Dermis microvascular lymphatic vessel endothelial cell (primary cell): ENCODE measurements around the gene CTSD. TPM values are rescaled to one million over a fixed set of nuclear protein-coding genes. Genes with fewer than 3 reads are reported as not detected.

Experiments
- DNase-seq, 2 donors: peaks; one replicate each; pipeline versions ENCODE4 v3.0.0 to v3.0.0-alpha.2; 2010; ENCODE audit warnings: low read depth in 2 of 2
- total RNA-seq: library from RNA; depleted of rRNA; stranded (reverse); fragments of >200 nt; gene quantifications from 2 replicates; pipeline ENCODE4 v1.2.1, GENCODE V29; 2014

The CTSD gene
- total RNA-seq, 1 donor from 2014 or later: 105 TPM

GRCh38 chr11:1730059-1730629, 33.6 kb downstream of the CTSD start:
- no peak for DNase-seq

DNA sequence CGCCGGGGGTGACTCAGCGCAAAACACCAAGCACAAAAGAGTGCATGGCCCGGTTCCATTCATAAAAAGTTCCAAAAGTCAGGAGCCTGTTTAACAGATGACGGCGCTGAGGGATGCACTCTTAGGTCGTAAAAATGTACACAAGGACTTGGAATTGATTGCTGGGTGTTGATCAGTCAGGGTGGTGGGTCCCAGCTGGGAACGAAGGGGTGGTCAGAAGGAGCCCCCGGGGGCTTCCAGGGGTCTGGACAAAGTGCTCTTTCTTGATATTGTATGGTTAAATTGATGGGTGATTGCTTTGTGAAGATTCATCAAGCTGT, 34.1 kb downstream of the CTSD start:
- DNase-seq: no peak

DNA sequence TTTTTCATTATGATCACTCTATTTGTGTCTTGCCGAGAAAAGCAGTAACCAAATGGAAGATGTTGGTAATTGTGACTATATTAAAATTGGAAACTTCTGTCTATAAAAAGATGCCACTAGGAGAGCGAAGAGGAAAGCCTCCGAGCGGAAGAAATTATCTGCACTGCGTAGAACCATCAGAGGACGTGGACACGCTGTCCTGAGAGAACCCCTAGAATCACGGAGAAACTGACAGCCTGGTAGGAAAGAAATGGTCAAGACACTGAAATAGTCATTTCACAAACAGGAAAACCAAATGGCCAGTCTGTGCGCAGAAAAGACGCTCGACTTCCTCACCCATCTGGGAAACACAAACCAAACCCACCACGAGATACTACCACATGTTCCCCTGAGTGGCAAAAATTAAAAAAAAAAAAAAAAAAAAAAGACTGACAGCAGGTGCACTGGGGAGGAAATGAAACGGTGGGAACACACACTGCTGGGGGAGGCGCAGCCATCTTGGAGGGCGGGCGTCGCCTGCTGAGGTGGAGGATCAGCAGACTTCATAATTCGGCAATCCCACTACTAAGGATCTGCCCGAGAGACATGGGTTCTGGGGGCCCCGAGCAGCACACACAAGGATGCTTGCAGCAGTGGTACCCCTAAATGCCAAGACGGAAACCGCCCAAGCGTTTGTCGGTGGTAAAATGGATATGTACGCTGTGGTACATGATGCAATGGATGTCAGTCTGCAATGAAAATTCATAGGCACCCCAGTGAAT, 34.6 kb downstream of the CTSD start:
- no peak for DNase-seq

DNA sequence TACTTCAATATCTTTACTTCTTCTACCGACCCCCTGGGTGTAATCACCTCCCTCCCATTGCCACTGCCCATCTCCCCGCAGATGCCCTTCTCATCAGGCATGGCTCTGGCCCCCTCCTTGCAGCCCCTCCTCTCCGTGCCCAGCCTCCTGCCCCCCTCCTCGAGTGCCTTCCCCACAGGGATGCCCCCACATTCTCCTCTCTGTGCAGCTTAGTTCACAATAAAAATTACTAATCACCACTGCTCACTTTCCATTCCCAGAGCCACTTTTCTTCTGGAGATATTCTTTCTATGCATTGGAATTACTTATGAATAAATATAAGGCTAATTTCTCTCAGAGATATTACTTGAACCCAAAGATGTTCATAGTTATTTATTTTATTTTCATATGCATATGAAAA, 35.4 kb downstream of the CTSD start:
- no peak for DNase-seq

DNA sequence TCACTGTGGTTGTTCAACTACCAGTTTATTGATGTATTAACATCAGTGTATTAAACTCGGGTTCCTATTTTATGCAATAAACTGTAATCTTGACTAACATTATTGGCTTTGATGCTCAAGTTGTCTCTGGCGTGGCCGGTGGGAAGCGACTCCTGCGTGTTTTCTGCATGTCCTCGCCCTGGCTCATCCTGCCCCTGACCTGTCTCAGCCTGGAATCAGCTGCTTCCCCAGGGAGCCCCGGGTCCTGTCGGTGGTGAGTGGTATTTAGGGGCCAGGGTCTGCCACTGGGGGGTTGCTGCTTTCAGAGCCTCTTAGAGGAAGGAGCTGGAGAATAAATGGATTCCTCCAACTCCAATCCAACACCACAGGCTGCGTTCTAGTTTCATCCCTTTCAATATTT, 35.9 kb downstream of the CTSD start:
- no peak for DNase-seq

GRCh38 chr11:1727096-1727690, 36.5 kb downstream of the CTSD start:
- no peak for DNase-seq

DNA sequence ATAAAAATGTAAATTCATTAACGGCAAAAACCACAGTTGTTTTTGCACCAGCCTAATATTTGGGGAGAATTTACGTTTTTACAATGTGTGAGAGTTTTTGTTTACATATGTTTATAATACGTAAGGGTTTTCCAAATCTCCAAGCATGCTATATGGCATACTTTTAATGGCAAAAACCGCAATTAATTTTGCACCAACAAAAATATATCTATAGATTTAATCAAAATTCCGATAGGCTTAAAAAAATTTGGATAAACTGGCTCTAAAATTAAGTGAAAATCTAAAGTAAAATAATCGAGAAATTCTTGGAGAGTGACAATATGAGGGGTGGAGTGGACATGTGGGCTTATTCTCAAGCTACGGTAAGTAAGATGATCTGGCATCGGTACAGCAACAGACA, 43.9 kb downstream of the CTSD start:
- DNase-seq: no peak

GRCh38 chr11:1718326-1718725, 45.4 kb downstream of the CTSD start:
- no peak for DNase-seq

DNA sequence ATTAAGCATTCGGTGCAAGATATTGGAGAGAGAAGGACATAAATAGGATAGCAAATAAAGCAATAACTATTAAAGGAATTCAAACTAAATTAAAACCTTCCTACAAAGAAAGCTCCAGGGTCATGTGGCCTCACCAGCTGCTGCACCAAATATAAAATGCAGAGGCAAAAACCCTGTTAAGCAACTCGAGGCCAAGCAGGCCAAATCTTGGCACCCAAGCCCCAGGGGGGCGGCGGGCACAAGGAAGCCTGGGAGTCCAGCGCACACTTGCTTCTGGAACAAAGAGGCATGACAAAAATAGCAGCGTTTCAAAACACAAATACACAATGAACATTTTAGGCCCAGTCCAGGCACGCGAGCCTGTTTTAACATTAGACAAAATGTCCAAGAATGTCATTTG, 46.0 kb downstream of the CTSD start:
- DNase-seq: no peak

- no peak for DNase-seq
These were observed 48.5 kb downstream of the CTSD start for GRCh38 chr11:1714908-1715885.

GRCh38 chr11:1708716-1709115, 55.0 kb downstream of the CTSD start:
- DNase-seq: no peak

GRCh38 chr11:1707751-1708150, 56.0 kb downstream of the CTSD start:
- DNase-seq: no peak

DNA sequence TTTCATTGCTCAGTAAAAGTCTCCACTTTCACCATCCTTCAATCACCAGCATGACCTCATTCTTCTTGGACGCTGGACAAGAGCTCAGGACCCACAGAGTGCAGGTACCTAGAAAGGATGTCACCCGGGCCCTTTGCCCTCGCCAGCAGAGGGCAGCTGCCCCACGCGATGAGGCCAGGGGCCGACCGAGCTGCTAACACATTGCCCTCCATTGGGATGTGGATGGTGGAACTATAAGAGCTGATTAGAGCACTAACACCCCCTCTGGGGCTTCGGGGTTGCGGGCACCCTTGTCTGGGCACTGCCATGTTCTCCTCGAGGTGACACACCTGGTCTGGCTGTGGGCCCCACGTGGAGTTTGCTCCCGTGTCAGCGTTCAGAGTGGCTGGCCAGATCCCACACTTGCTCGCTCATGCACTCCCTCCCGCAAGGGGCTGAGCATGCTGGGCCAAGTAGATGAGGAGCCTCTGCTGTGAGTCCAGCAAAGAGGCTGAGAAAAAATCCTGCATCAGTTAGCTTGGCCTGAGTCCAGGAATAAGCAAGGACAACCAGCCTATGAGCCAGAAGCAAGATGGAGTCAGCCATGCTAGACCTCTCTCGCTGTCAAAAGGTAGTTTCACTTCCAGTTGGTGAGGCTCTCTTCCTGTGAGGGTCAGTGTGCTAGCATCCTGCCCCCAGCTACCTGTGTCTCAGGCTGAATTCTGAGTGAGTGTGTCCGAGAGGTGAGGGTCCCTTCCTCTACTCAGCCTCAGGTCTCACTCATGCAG, 56.9 kb downstream of the CTSD start:
- no peak for DNase-seq

GRCh38 chr11:1705126-1706052, 58.3 kb downstream of the CTSD start:
- no peak for DNase-seq

- DNase-seq: no peak
These were observed 60.6 kb downstream of the CTSD start for GRCh38 chr11:1703146-1703545.

Other genes with a start within 250 kb of the CTSD start
- gene DUSP8, start 191.7 kb downstream of the CTSD start, total RNA-seq: 0.26 and 0.76 TPM in 2 replicates
- gene KRTAP5-1, start 178.6 kb downstream of the CTSD start, total RNA-seq: not detected in 2 replicates
- not detected in 2 replicates for gene KRTAP5-2, start 165.6 kb downstream of the CTSD start, total RNA-seq
- gene KRTAP5-3, start 155.5 kb downstream of the CTSD start, total RNA-seq: not detected in 2 replicates
- not detected in 2 replicates for gene KRTAP5-4, start 141.8 kb downstream of the CTSD start, total RNA-seq
- not detected in 2 replicates for gene KRTAP5-5, start 134.2 kb downstream of the CTSD start, total RNA-seq
- 0.13 and 0.25 TPM in 2 replicates for gene KRTAP5-6, start 66.7 kb downstream of the CTSD start, total RNA-seq
- gene IFITM10, start 13.3 kb downstream of the CTSD start, total RNA-seq: 0.39 and 1.3 TPM in 2 replicates
- gene SYT8, start 71.1 kb upstream of the CTSD start, total RNA-seq: under 0.01 and 0.13 TPM in 2 replicates
- not detected in 2 replicates for gene TNNI2, start 75.1 kb upstream of the CTSD start, total RNA-seq
- gene LSP1, start 89.2 kb upstream of the CTSD start, total RNA-seq: under 0.01 TPM in 2 replicates
- not detected in 2 replicates for gene PRR33, start 128.0 kb upstream of the CTSD start, total RNA-seq
- gene TNNT3, start 155.8 kb upstream of the CTSD start, total RNA-seq: not detected in 2 replicates
- gene MRPL23, start 183.4 kb upstream of the CTSD start, total RNA-seq: 48.3 and 94.5 TPM in 2 replicates
- 5.5 and 162 TPM in 2 replicates for gene H19, start 233.9 kb upstream of the CTSD start, total RNA-seq